Mononuclear cell (primary cell): Measurements from ENCODE around the gene KCNMA1. TPM values are rescaled to one million over a fixed set of nuclear protein-coding genes. Genes with fewer than 3 reads are reported as not detected.

Experiments used
- H3K27me3 ChIP-seq: 2 replicates; pipeline ENCODE4 v1.6.0; 2011; ENCODE audit warnings: low read length, control low read depth; ENCODE audit not compliant: insufficient read depth
- H3K4me1 ChIP-seq: 2 replicates; pipeline ENCODE4 v1.5.1; 2011; ENCODE audit warnings: mild to moderate bottlenecking, low read length, control low read depth; ENCODE audit not compliant: insufficient read depth
- H3K4me3 ChIP-seq: 2 replicates; pipeline ENCODE4 v1.5.1; 2011; ENCODE audit warnings: mild to moderate bottlenecking, low read length, moderate library complexity
- H3K9me3 ChIP-seq: 2 replicates; pipeline ENCODE4 v1.5.1; 2011; ENCODE audit warnings: low read depth, mild to moderate bottlenecking, control low read depth, low read length
- total RNA-seq: library from RNA; depleted of rRNA; stranded (reverse); fragments of >200 nt; gene quantifications from one replicate; pipeline ENCODE4 v1.2.3, GENCODE V29; 2012

Gene KCNMA1
- total RNA-seq, 1 donor: 0.42 TPM

DNA sequence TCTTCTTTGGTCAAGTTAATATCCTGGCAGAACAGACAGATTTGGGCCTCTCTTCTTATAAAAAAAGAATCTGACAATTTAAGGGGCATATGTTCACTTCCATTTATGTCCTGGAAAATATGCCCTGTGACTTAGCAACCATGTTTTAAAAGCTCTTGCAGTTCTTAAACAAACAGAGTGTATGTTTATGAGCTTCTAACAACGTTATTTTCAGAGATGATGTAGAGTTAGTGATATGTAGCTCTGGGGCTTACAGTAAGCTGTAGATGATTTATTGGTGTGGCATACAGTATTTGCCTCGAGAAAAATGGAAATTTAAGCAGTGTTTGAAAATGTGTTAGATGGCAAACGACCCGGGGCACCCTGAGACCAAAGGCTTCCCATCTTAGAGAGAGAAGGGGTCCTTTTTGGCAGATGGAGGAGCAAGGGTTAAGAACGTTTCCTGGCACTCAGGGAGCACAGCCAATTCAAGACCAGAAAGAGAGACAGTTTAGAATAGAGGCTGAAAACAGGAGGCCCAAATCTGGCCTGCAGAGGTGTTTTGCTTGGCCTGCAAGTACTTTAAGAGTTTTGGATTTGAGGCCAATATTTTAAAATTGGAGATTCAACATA, 397.5 kb downstream of the KCNMA1 start:
- Histone ChIP-seq H3K4me3 (no peak overlapping the region), H3K9me3 (no peaks in the 10 kb centered on the region), H3K4me1 (peaks cover 16% of the 10 kb centered on the region), H3K27me3 (no peaks in the 10 kb centered on the region)

DNA sequence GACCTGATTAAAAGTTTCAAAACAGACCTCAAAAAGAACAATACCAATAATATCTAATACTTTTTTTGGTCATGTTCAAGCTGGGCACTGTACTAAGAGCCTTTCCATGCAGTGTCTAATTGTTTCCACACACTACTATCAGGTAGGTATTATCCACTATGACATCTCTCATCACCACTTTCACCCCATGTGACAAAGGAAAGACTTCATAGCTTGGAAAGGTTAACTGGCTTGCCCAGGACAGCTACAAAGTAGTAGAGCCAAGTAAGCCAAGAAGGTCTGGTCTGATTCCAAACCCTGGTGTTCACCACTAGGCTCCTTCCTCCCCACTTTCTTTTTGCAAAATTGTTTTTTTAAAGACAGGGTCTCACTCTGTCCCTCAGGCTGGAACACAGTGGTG, 400.5 kb downstream of the KCNMA1 start:
- Histone ChIP-seq H3K4me3 (no peak overlapping the region), H3K4me1 (no peaks in the 10 kb centered on the region), H3K9me3 (no peaks in the 10 kb centered on the region), H3K27me3 (no peaks in the 10 kb centered on the region)

DNA sequence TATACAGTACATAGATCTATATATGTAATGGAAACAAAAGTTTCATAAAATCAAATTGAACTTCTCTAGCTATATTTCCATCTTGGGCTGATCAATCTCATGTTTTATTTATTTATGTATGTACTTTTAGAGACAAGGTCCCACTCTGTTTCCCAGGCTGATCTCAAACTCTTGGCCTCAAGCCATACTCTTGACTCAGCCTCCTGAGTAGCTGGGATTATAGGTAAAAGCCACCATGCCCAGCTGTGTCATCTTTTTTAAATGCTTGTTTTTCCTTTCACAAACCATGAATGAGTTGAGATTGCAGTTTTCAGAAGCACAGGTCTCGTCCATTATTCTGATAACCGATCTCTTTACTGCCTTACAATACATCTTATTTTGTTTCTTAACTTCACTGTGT, 400.9 kb downstream of the KCNMA1 start:
- H3K9me3 ChIP-seq: no peaks in the 10 kb centered on the region
- no peak overlapping the region for H3K4me3 ChIP-seq
- H3K4me1 ChIP-seq: no peaks in the 10 kb centered on the region
- no peaks in the 10 kb centered on the region for H3K27me3 ChIP-seq

DNA sequence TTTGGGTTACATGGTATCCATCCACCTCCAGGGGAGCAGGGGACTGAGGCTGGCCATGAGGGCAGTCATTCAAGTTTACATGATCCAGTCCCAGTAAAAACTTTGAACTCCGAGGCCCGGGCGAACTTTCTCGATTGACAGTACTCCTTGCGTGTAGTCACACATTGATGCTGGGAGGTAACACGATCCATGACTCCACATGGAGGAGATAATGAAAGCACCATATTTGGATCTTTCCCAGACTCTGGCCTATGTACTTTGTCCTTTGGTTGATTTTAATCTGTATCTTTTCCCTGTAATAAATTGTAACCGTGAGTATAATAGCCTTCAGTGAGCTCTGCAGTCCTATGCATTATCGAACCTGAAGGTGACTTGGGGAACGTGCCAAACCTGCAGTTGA, 401.6 kb downstream of the KCNMA1 start:
- Histone ChIP-seq H3K9me3 (no peaks in the 10 kb centered on the region), H3K4me1 (no peaks in the 10 kb centered on the region), H3K4me3 (no peak overlapping the region), H3K27me3 (no peaks in the 10 kb centered on the region)

DNA sequence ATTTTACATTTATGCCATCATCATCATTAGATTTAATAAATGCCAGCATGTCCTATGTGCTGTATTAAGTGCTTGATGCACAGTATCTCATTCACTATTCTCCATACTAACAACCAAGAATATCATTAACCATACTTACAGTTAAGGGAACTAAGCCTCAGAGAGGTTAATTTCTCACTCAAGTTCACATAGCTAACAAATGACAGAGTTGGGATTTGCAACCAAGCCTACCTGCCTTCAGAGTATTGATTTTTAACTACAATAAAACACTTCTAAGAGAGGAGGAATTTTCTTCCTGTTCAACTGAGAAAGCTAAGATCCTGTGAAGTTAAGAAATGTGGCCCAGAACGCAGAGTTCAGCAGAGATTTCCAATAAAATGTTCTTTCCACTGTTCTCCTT, 403.0 kb downstream of the KCNMA1 start:
- no peaks in the 10 kb centered on the region for H3K9me3 ChIP-seq
- no peak overlapping the region for H3K4me3 ChIP-seq
- no peaks in the 10 kb centered on the region for H3K27me3 ChIP-seq
- H3K4me1 ChIP-seq: no peaks in the 10 kb centered on the region

DNA sequence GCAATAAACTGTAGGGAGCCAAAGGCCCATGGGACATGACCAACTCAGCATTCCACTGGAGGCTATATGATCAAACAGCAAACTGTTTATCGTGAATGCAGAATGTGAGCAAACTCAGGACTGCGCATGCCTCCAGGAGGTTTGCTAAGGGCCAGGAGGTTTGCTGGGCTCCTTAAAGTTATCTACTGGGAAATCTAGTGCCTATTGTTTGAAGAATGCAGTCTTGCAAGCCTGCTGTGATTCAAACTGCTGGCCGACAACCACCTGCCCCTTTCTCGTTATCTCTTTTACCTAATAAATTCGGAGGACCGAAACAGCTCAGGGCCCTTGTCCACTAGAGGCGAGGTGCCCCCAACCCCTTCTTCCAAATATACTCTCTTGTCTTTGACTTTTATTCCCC, 404.1 kb downstream of the KCNMA1 start:
- H3K9me3 ChIP-seq: no peaks in the 10 kb centered on the region
- H3K4me3 ChIP-seq: no peak overlapping the region
- no peaks in the 10 kb centered on the region for H3K4me1 ChIP-seq
- no peaks in the 10 kb centered on the region for H3K27me3 ChIP-seq

DNA sequence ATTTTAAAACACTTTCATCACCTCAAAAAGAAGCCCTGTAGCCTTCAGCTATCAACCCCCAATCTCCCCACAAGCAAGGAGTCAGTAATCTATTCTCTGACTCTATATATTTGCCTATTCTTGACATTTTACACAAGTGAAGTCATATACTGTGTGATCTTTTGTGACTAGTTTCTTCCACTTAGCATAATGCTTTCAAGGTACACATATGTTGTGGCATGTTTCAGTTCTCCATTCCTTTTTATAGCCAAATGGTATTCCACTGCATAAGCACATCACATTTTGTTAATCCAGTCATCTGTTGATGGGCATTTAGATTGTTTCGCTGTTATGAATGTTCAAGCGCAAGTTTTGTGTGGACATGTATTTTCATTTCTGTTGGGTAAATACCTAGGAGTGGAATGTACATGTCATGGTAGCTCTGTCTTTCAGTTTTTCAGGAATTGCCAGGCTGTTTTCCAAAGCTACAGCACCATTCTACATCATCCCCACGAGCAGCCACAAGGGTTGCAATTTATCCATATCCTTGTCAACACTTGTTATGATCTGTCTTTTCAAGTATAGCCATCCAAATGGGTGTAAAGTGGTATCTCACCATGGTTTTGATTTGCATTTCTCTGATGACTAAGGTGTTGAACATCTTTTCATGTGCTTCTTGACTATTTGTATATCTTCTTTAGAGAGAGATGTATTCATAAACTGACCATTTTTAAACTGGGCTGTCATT, 405.6 kb downstream of the KCNMA1 start:
- Histone ChIP-seq H3K27me3 (no peaks in the 10 kb centered on the region), H3K9me3 (no peaks in the 10 kb centered on the region), H3K4me1 (no peaks in the 10 kb centered on the region), H3K4me3 (no peak overlapping the region)

DNA sequence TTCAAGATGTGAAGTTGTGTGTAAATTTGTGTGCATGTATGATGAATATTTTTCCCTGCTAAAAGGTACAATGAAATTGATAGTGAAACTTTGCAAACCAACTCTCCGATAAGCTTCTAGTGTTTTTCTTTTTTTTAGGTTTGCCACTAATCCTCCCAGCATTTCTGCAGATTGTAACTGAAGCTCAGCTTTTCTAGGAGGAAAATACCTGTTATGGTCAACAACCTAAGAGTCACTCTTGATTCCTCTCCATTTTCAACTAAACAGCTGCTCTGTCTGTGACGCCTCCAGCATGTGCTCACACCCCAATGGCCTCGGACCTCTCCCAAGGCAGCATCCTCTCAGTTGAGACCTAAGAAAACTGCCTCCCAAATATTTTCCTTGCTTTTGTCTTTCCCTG, 406.2 kb downstream of the KCNMA1 start:
- Histone ChIP-seq H3K4me3 (no peak overlapping the region), H3K27me3 (no peaks in the 10 kb centered on the region), H3K4me1 (no peaks in the 10 kb centered on the region), H3K9me3 (no peaks in the 10 kb centered on the region)

DNA sequence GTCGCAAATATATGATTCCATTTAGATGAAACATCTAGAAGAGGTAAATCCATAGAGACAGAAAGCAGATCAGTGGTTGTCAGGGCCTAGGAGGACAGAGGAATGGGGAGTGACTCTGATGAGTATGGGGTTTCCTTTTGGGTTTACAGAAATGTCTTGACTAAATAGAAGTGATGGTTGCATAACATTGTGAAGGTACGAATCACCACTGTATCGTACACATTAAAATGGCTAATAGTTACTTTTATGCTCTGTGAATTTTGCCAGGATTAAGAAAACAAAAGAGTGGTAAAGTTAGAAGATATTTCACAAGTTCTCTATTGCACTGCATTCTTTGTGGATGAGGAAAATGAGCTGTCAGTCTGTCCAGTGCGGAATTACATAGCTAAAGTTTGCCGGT, 407.4 kb downstream of the KCNMA1 start:
- no peaks in the 10 kb centered on the region for H3K4me1 ChIP-seq
- H3K9me3 ChIP-seq: no peaks in the 10 kb centered on the region
- H3K27me3 ChIP-seq: no peaks in the 10 kb centered on the region
- no peak overlapping the region for H3K4me3 ChIP-seq

DNA sequence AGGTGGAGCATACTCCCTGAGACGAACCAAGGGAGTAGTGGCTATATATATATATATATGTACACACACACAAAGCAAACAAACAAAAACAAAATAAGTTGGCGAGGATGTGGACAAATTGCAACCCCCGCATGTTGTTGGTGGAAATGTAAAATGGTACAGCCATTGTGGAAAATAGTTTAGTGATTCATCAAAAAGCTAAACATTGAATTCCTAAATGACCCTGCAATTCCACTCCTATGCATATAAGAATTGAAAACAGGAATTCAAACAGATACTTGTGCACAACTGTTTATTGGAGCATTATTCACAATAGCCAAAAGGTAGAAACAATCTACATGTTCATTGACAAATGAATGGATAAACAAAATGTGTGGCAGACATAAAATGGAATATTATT, 407.9 kb downstream of the KCNMA1 start:
- Histone ChIP-seq H3K4me3 (no peak overlapping the region), H3K27me3 (no peaks in the 10 kb centered on the region), H3K4me1 (no peaks in the 10 kb centered on the region), H3K9me3 (no peaks in the 10 kb centered on the region)

DNA sequence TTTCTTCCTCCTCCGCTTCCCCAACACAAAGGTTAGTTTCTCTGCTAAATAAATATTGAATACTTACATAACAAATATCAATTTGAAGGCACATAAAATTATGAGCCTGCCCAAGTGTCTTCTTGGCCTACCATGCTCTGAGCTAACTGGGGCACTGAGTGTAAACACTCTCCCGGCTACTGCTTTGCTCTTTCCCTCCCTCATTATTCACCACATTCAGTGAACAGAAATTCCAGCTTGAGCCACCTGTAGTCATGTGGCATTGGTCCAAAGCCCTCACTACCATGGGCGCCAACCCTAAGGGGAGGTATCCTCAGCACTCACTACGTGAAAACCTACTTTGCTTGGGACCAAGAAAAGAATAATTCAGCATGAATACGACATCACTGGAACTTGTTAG, 409.0 kb downstream of the KCNMA1 start:
- Histone ChIP-seq H3K9me3 (no peaks in the 10 kb centered on the region), H3K4me1 (peaks cover 8% of the 10 kb centered on the region), H3K4me3 (no peak overlapping the region), H3K27me3 (no peaks in the 10 kb centered on the region)

DNA sequence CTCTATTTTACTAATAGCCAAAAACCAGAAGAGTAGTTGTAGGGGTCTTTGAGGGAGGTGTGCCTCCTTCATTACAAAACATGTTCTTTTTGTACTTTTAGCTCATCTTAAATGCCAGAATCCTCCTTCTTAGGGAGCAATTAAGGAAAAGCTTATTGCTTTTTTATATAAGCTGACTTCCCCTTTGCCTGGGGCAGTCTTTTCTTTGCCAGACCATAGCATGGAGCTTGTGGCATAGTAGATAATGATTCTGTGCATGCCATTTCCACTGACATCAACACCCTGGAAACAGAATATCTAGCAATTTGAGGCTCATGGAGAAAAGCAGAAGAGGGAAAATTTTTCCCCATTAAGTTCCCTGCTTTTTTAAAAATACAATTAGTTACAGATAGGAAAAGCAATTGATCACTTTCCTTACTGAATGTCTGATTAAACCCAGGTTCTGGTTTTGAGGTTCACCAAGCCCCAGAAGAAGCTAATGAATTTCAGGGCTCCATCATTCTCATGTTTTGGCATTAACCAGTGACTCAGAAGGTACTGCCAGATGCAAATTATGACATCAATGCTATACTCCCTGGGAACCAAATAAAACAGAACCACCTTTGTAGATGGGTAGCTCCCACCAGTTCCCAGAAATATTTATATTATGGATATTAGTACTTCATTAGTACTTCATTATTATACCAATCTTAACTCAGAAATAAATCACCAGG, 410.6 kb downstream of the KCNMA1 start:
- no peak overlapping the region for H3K4me3 ChIP-seq
- H3K27me3 ChIP-seq: no peaks in the 10 kb centered on the region

DNA sequence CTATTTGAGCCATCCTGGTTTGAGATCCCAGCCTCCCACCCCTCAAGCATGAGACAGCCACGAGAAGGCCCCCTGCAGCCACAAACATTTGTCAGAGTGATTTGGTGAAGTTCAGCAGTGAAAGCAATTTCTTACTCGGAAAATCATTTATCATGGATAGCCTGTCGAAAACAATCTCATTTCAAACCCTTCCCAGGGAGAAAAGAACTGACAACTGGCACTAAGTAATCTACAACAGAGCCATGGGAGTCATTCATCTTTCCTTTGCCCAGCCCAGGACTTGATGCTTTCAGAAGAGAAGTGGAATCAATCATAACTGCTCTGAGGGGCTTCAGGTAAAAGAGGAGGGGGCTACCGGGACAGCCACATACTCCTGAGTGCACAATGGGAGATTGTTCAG, 411.2 kb downstream of the KCNMA1 start:
- no peaks in the 10 kb centered on the region for H3K9me3 ChIP-seq
- H3K4me3 ChIP-seq: no peak overlapping the region
- H3K4me1 ChIP-seq: peaks cover 13% of the 10 kb centered on the region
- H3K27me3 ChIP-seq: no peaks in the 10 kb centered on the region

More for the DNA sequence above, 410.6 kb downstream of the KCNMA1 start:
- no peaks in the 10 kb centered on the region for H3K9me3 ChIP-seq
- peaks cover 13% of the 10 kb centered on the region for H3K4me1 ChIP-seq

DNA sequence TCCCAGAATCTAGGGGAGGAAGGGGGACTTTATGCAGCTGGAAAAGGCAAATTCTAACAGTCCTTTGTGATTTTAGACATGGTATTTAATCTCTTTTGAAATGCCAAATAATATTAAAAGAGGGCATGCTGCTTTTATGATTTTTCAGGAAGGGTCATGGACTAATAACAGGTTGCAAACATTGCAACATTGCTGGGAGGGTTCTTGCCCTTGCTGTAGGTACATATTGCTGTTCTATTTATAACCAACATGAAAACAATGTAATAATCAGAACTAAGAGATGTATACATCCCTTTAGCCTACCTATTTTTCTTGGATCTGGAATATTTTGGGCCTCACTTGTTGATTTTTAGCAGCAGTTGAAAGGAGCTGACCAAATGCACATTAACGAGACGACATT, 411.6 kb downstream of the KCNMA1 start:
- H3K27me3 ChIP-seq: no peaks in the 10 kb centered on the region
- no peaks in the 10 kb centered on the region for H3K9me3 ChIP-seq
- H3K4me3 ChIP-seq: no peak overlapping the region
- H3K4me1 ChIP-seq: peaks cover 13% of the 10 kb centered on the region

DNA sequence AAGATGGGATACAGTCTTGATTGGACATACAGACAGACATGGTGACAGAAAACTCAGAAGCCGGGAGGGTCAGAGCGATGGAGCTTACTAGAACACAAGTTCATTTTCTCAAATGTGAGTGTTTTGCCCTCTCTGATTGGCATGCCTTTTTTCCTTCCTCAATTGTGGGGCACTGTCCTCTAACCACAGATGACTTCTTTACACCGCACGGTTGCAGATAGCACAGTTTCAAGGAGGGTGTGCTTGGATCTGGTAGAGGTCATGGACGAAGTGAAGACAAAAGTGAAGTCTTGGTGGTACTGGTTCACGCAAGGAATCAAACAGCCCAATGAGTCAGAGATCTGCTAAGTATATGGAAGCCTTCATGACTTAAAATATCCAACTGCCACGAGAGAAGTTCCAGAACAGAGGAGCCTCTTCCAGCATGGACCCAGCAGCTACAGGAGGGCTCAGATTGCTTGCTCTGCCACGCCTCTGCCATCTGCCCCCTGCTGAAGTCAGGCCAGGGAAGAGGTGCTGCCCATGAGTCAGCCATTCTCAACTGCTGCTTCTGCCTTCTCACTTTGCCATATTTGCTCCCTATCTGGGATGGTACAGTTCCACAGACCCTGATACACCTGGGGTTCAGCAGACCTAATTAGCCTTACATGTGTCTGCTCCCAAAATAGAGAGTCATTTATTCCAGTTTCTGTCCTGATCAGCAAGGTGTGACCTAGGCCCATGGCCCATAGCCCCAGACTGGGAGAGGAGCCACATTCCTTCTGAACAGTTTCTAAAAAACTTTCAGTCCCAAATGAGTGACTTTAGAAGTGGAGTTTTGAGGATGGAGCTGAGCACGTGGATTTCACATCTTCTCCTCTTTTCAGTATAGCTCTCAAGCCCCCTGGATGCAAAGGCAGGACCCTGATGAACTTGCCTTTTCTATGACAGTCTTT, 413.8 kb downstream of the KCNMA1 start:
- Histone ChIP-seq H3K9me3 (no peaks in the 10 kb centered on the region), H3K4me3 (no peak overlapping the region), H3K27me3 (no peaks in the 10 kb centered on the region), H3K4me1 (peaks cover 13% of the 10 kb centered on the region)
